AG04450 (cell line): ENCODE measurements around the gene TIMM17B. TPM values are rescaled to one million over a fixed set of nuclear protein-coding genes. Genes with fewer than 3 reads are reported as not detected.

ENCODE experiments used
- CTCF ChIA-PET: fragments of 300-600, 350-600 bp; formaldehyde crosslinking; extraction: SDS; loops from one replicate; lab custom pipeline; 2022; ENCODE audit warnings: antibody characterized with exemption, inconsistent platforms; lab: Charles Lee
- POLR2A ChIA-PET: fragments of 350-600 bp; formaldehyde crosslinking; extraction: SDS; loops from one replicate; lab custom pipeline; 2021; ENCODE audit warnings: antibody characterized with exemption, inconsistent platforms; lab: Yijun Ruan, JAX
- DNase-seq: peaks from one replicate; pipeline ENCODE4 v3.0.0-alpha.2; 2011; ENCODE audit warnings: low read depth, low spot score
- H3K27ac ChIP-seq: one replicate; pipeline ENCODE4 v1.5.1; 2012; ENCODE audit warnings: low read depth, low read length, control low read depth
- H3K27me3 ChIP-seq: one replicate; pipeline ENCODE4 v1.6.0; 2012; ENCODE audit warnings: low read length; ENCODE audit not compliant: control insufficient read depth, insufficient read depth
- H3K4me3 ChIP-seq: 2 replicates; pipeline ENCODE4 v1.5.1; 2011; ENCODE audit warnings: mild to moderate bottlenecking, low read depth, low read length, control low read depth
- H3K9me3 ChIP-seq: 2 replicates; pipeline ENCODE4 v1.5.1; 2012; ENCODE audit warnings: low read length; ENCODE audit not compliant: control insufficient read depth, insufficient read depth
- polyA minus RNA-seq: library from RNA; depleted of rRNA, polyadenylated mRNA; stranded (reverse); fragments of >200 nt; gene quantifications from 2 replicates; pipeline ENCODE4 v1.2.3, GENCODE V29; 2011; rRNA and poly(A)+ RNA removed
- polyA plus RNA-seq: library from polyadenylated mRNA; depleted of rRNA; stranded (reverse); fragments of >200 nt; gene quantifications from 2 replicates; pipeline ENCODE4 v1.2.3, GENCODE V29; 2011; rRNA removed
- TF ChIP-seq, protein P1 (sequence below): IDR thresholded peaks from 2 replicates; pipeline ENCODE4 v1.5.1; 2011; ENCODE audit warnings: low read depth, low read length, control low read depth, inconsistent platforms

Gene TIMM17B
- polyA plus RNA-seq (31.2 and 42.1 TPM in 2 replicates), polyA minus RNA-seq (16.7 and 24.2 TPM in 2 replicates)

DNA sequence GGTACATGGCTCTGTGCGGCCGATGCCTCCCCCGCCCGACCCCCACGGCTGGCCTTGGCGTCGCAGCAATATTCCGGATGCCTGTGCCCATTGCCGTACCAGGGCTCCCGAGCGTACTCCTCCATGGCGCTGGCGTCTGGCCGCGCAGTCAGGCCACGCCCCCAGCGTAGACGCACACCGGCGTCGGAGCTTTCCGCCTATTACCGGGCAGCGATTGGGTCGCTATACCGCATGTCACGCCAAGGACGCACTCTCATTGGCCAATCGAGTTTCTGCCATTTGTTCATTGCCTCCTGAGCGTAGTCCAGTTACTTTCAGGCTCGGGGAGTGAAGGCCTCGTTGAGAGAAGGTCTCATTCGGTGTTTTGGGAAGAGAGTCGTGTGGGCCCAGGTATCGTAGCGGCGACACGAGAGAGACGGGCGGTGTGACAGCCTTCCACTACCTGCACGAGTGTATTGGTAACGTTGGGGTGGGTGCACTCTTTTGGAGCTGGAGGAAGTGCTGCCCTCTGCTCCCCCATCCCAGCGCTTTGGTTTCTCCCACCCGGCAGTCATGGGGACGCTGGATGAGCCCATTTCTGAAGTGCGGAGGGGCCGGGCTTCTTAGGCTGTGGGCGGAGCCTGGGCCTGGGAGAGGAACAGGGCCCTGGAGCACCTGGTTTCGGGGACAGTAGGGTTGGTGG lies at the start of gene TIMM17B, which contains the start of gene PQBP1:
Gene TIMM17B (minus strand): TSS at position 144 of the 682 bp plus-strand sequence. CDS start 19 bp downstream, at position 125.
Gene PQBP1 (plus strand): TSS at position 306 of the 682 bp plus-strand sequence. CDS start 580 bp downstream, outside the sequence.
- H3K4me3 ChIP-seq = peak within 1 kb of the TSS; percentile 80
- no peaks in the 10 kb centered on the region; the same call in 1 of the 2 replicates for H3K9me3 ChIP-seq
- H3K27me3 ChIP-seq = no peaks in the 10 kb centered on the region
- TF ChIP-seq, protein P1, sequence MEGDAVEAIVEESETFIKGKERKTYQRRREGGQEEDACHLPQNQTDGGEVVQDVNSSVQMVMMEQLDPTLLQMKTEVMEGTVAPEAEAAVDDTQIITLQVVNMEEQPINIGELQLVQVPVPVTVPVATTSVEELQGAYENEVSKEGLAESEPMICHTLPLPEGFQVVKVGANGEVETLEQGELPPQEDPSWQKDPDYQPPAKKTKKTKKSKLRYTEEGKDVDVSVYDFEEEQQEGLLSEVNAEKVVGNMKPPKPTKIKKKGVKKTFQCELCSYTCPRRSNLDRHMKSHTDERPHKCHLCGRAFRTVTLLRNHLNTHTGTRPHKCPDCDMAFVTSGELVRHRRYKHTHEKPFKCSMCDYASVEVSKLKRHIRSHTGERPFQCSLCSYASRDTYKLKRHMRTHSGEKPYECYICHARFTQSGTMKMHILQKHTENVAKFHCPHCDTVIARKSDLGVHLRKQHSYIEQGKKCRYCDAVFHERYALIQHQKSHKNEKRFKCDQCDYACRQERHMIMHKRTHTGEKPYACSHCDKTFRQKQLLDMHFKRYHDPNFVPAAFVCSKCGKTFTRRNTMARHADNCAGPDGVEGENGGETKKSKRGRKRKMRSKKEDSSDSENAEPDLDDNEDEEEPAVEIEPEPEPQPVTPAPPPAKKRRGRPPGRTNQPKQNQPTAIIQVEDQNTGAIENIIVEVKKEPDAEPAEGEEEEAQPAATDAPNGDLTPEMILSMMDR = no peak
- ChIA-PET POLR2A (interaction anchor here (0.6 to 1.8 kb wide), 14 partner anchors 12 to 307 kb away, joined by 3 to 11 read pairs (median 4); partner anchors contain the start of genes HDAC6, SLC35A2, SUV39H1 and TFE3), CTCF (no interaction called here)
- peak within 1 kb of the TSS; percentile 91 for H3K27ac ChIP-seq
- peak; percentile 88 for DNase-seq

DNA sequence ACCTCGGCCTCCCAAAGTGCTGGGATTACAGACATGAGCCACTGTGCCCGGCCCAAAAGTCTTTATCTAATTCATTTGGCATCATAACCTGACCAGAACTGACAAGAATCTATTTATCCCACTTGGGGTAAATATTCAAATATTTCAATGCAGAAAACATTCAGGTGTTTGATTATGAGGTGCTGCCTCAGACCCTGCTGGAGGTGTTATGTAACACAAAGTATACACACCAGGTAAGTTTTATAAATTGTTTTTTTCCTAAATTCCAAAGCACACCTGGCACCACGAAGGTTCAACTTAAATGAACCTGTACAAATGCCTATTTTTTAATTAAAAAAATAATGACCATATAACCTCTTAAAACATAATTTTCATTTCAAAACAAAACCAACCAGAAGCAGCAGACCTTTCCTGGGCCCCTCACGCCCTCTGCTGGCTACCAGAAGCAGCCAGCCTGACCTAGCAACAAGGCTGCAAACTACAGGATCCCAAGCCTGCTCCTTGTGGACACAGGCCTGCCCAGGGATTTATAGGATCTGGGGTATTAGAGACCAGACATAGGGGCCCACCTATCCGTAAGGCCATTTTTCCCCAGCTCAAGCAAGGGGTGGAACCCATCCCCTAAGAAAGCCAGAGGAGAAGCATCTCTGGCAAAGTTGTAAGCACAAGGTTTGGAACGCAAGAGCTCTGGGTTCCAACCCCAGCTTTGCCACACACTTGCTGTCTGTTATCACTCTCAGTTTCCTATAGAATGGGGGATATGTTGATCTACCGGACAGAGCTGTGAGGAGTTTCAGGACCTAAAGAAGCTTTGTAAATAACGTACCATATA lies 48.2 kb upstream of the TIMM17B start:
- Histone ChIP-seq H3K27me3 (no peaks in the 10 kb centered on the region), H3K27ac (no peak overlapping the region), H3K4me3 (no peak overlapping the region), H3K9me3 (no peaks in the 10 kb centered on the region)
- TF ChIP-seq, protein P1 = peak; percentile 74
- peak; percentile 4 for DNase-seq
- ChIA-PET POLR2A (no interaction called here), CTCF (interaction anchor here (0.5 to 1.4 kb wide), 7 partner anchors 10 to 297 kb away, joined by 3 to 13 read pairs (median 5); no protein-coding TSS in a partner anchor)

DNA sequence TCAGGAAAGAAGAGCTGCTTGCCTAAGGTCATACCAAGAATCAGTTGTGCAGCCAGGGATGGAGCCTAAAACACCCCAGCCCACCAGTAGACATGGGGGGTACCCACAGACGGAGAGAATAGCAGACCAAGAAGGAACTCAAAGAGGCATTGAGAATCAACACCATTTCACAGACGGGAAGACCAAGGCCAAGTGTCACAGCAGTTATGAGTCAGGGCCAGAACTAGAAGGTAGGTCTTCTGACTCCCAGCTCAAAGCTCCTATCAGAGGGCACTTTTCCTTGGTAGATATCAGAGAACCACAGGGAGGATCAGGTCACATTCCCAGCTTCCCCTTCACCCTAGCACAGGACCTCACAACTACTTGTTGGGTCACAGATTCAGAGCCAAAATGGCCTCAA lies 45.3 kb upstream of the TIMM17B start:
- TF ChIP-seq, protein P1 = no peak
- Histone ChIP-seq H3K9me3 (no peaks in the 10 kb centered on the region), H3K27me3 (no peaks in the 10 kb centered on the region), H3K27ac (no peak overlapping the region), H3K4me3 (no peak overlapping the region)
- ChIA-PET POLR2A (no interaction called here), CTCF (no interaction called here)
- DNase-seq = no peak

DNA sequence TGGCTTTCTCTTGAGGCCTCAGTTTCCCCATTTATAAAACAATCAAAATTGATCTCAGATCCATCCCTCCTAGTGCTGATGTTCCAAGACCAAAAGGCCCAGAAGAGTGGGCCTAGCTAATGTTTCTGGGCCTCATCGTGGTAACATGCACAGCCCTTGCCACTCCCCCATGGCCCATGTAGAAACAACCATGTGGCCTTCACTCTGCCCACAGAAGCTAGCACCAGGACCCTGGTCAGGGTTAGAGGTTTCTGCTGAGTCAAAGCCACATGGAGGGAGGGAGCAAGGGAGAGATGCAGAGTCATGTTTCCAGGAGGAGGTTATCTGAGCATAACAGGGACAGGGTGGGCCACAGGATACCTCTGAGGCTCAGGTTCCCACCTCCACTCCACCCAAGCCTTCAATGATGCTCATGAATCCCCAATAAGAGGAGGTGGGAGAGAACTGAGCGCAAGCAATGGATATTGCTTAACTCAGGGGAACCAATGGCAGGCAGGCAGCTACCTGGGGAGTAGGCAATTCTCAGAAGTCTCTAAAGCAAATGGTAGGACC lies 42.9 kb upstream of the TIMM17B start:
- DNase-seq = no peak
- TF ChIP-seq, protein P1 = no peak
- ChIA-PET CTCF (no interaction called here), POLR2A (no interaction called here)
- Histone ChIP-seq H3K9me3 (no peaks in the 10 kb centered on the region), H3K4me3 (no peak overlapping the region), H3K27ac (no peak overlapping the region), H3K27me3 (no peaks in the 10 kb centered on the region)
